Measurements from ENCODE around the gene PMPCA. TPM values are rescaled to one million over a fixed set of nuclear protein-coding genes. Genes with fewer than 3 reads are reported as not detected.
A peak's percentile ranks its signal among the peaks of the same experiment; 100 is the strongest.

The PMPCA gene
- total and polyA plus RNA-seq, 7 donors, result 22.9 to 49.9 (median 27.1) TPM

- peak overlapping the region; percentile 44 to 76 (median 65) for H3K27ac ChIP-seq
- H3K9me3 ChIP-seq, result no peaks in the 10 kb centered on the region
- no peaks in the 10 kb centered on the region for H3K27me3 ChIP-seq
- WGBS, 2 donors, result 1% methylated on average over 67 of the region's 67 CpGs
- peaks cover 0 to 29% (median 21%) of the 10 kb centered on the region in 4 donors for H3K4me1 ChIP-seq
- TF ChIP-seq POLR2AphosphoS5 (IDR thresholded peaks at IDR 0.05), result no peak
- no peak for TF ChIP-seq CTCF (IDR thresholded peaks at IDR 0.05)
- no peak for TF ChIP-seq EP300 (IDR thresholded peaks at IDR 0.05)
- TF ChIP-seq POLR2A (IDR thresholded peaks at IDR 0.05), result no peak
- peak overlapping the region; percentile 70 to 99 (median 94) for H3K4me3 ChIP-seq
- no peak for DNase-seq
- H3K36me3 ChIP-seq, result peaks cover 8 to 56% (median 18%) of the 10 kb centered on the region in 4 donors
- intact Hi-C loops (cut with DNase I), result loop anchor here (1.0 kb wide), 2 partner anchors 36 to 60 kb away; partner anchors contain the start of gene DNLZ
Observed at GRCh38 chr9:136399176-136400037, 11.1 kb upstream of the PMPCA start.

- Histone ChIP-seq H3K36me3 (peaks cover 6 to 56% (median 18%) of the 10 kb centered on the region in 4 donors), H3K27me3 (no peaks in the 10 kb centered on the region), H3K9me3 (no peaks in the 10 kb centered on the region), H3K27ac (peak within 1 kb of the TSS; percentile 44 to 76 (median 65)), H3K4me3 (peak within 1 kb of the TSS; percentile 70 to 99 (median 94)), H3K4me1 (peaks cover 0 to 29% (median 21%) of the 10 kb centered on the region in 4 donors)
- TF ChIP-seq POLR2A (IDR thresholded peaks at IDR 0.05) (peak; percentile 12 to 32), EP300 (IDR thresholded peaks at IDR 0.05) (no peak), CTCF (IDR thresholded peaks at IDR 0.05) (peak; percentile 49 to 95 (median 62)), POLR2AphosphoS5 (IDR thresholded peaks at IDR 0.05) (peak in 3 of 4 donors; percentile 31 to 71 (median 71))
- peak; percentile 91 for DNase-seq
- 4 to 7% methylated on average over 71 of the region's 71 CpGs for WGBS, 2 donors
- intact Hi-C loops (cut with DNase I), result loop anchor here (1.0 kb wide), 2 partner anchors 37 to 61 kb away; partner anchors contain the start of gene DNLZ
Observed at GRCh38 chr9:136400038-136400834, 10.2 kb upstream of the PMPCA start, which contains the start of gene SNAPC4. Gene SNAPC4, minus strand, starts transcription at chr9:136400170. Its CDS starts 1,742 bp downstream, at chr9:136398428.

GRCh38 chr9:136401173-136401922 is 9.1 kb upstream of the PMPCA start:
- DNase-seq, result no peak
- Histone ChIP-seq H3K27ac (no peak overlapping the region), H3K4me3 (no peak overlapping the region), H3K9me3 (no peaks in the 10 kb centered on the region), H3K36me3 (peaks cover 6 to 56% (median 26%) of the 10 kb centered on the region in 4 donors), H3K4me1 (peaks cover 0 to 29% (median 21%) of the 10 kb centered on the region in 4 donors), H3K27me3 (no peaks in the 10 kb centered on the region)
- no peak for TF ChIP-seq EP300 (IDR thresholded peaks at IDR 0.05)
- no peak for TF ChIP-seq POLR2A (IDR thresholded peaks at IDR 0.05)
- TF ChIP-seq POLR2AphosphoS5 (IDR thresholded peaks at IDR 0.05), result no peak
- no peak for TF ChIP-seq CTCF (IDR thresholded peaks at IDR 0.05)
- 93 to 94% methylated on average over 18 of the region's 18 CpGs for WGBS, 2 donors
- intact Hi-C loops (cut with DNase I), result no loop called here

DNA sequence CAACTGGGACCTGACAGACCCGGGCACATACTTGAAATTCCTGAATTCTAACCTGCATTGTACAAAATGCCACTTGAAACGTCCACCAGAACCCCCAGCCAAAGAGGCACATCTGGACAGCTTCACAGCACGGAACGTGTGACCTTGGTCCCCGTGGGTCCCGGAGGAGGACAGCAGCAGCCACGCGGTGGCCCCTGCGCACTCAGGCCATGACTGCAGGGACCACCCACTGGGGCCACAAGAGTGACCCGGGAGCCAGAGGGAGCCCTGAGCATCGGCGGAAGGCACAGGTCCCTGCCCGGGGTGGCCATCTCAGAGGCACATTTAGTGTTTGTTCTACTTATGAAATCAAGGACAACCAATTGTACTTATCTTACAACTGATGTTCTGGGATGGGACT is 8.4 kb upstream of the PMPCA start:
- Histone ChIP-seq H3K4me3 (no peak overlapping the region), H3K36me3 (peaks cover 4 to 56% (median 29%) of the 10 kb centered on the region in 4 donors), H3K4me1 (peaks cover 0 to 29% (median 21%) of the 10 kb centered on the region in 4 donors), H3K27ac (no peak overlapping the region), H3K27me3 (no peaks in the 10 kb centered on the region), H3K9me3 (no peaks in the 10 kb centered on the region)
- 86 to 88% methylated on average over 13 of the region's 13 CpGs for WGBS, 2 donors
- TF ChIP-seq POLR2AphosphoS5 (IDR thresholded peaks at IDR 0.05) (no peak), CTCF (IDR thresholded peaks at IDR 0.05) (no peak), EP300 (IDR thresholded peaks at IDR 0.05) (no peak)
- intact Hi-C loops (cut with DNase I), result no loop called here
- no peak for DNase-seq
